Nucleus accumbens (tissue), 56 donors: Measurements from ENCODE around the gene SEMA3A.

ENCODE experiments used
- DNase-seq, 56 donors: peaks; one replicate each; lab custom pipeline; 2025; lab: John Stamatoyannopoulos, UW

SEMA3A gene

GRCh38 chr7:83952236-83952635 is 242.4 kb downstream of the SEMA3A start:
- DNase-seq = no peak

- DNase-seq = peak in 18 of 56 donors; percentile 1 to 41 (median 12)
Measured at GRCh38 chr7:83947260-83947659, 247.3 kb downstream of the SEMA3A start.

DNA sequence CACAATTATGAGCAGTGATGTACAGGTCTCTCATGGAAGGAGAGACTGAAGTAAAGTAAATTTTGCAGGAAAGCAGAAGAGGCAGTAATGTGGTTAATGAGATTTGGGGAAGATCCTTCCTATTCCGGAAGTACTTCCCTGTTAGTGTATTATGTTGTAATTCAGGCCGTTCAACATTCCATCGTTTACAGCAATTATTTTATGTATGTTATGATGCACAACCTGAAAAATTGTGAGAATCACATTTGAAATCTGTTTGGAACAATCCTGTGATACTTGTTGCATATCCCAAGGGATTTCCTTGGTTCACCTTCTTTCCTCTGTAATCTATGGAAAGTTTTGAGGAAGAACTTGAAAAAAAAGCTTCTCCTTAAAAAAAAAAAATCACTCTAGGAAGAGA is 247.8 kb downstream of the SEMA3A start:
- no peak for DNase-seq

DNA sequence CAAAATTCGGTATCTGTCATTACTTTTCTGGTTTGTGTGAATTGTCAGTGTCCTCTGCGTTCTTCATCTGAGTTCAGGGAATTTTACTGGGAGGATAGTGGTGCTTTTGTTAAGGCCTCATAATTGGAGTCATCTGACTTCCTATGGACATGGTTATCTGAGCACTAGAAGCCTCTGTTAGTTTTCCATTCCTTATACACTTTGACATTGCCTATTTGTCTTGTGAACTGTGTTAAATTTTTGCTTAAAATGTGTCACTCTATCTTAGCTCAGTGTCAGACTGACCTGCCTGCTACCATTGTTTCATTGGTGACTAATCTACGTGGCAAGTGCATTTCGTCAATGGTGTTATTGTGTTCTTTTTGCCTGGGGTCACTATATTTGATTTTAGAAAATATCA is 253.3 kb downstream of the SEMA3A start:
- no peak for DNase-seq

DNA sequence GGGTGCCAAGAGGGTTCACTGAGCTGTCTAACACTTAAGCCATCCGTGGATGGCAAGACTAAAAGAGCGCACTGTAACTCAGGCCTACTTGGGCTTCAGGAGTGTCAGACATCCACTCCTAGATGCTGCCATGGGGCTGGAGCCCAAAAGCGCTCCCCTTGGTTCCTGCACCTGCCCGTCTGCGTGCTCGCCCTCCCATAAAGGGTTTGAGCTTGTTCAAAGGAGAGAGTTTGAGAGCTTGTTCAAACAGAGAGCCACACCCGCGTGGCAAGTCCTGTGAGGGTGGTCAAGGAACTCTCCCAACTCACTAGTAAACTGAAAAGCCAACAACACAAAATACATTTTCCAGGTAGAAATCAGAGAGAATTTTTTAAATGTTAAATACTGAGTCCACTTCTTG is 256.7 kb downstream of the SEMA3A start:
- DNase-seq = no peak

GRCh38 chr7:83936056-83936708 is 258.4 kb downstream of the SEMA3A start:
- DNase-seq = peak in 39 of 56 donors; percentile 2 to 82 (median 33)

DNA sequence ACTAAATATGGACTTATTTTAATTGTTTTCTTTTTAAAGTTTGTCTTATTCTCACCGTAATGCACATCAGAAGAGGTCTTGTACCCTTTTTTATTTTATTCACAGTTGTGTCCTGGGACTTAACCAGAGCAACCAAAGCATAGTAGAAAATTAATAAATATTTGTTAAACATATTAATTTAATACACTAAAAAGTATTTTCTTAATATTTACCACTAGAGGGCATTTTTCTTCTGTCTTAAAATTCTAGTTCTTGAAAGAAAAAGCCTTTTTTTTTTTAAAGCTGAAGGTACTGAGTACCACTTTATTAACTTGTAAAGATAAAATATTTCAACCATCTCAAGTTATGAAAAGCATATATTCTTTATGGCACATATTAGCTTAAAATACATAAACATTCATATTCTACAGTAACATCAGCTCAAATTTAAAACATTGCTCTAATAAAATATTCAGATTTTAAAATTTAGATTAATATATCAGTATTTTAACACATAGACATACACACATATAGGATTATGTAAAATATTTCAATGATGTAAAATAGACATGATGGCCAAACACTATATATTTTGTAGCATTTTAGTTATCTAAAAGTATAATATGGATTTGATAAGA is 260.4 kb downstream of the SEMA3A start:
- no peak for DNase-seq

GRCh38 chr7:83931968-83932367 is 262.6 kb downstream of the SEMA3A start:
- no peak for DNase-seq

DNA sequence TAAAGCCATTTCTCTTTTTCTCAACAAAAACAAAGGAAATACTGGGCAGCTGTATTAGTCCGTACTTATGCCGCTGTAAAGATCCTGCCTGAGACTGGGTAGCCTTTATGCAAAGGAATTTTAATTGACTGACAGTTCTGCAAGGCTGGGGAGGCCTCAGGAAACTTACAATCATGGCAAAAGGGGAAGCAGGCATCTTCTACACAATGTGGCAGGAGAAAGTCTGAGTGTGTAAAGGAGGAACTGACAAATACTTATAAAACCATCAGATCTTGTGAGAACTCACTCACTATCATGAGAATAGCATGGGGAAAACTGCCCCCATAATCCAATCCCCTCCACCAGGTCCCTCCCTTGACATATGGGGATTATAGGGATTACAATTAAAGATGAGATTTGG is 264.3 kb downstream of the SEMA3A start:
- DNase-seq = no peak

DNA sequence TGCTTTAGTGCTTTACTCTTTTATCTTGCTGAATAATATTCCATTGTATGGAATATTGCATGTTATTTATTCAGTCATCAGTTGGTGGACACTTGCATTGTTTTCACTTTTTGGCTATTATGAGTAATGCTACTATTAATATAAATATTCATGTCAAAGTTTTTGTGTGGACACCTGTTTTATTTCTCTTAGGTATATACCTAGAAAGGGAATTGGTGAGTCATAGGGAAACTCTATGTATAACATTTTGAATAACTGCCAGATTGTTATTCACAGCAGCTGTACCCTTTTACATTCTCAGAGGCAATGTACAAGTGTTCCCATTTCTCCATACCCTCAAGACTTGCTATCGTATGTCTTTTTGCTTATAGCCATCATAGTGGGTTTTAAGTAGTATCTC is 268.7 kb downstream of the SEMA3A start:
- DNase-seq = no peak

DNA sequence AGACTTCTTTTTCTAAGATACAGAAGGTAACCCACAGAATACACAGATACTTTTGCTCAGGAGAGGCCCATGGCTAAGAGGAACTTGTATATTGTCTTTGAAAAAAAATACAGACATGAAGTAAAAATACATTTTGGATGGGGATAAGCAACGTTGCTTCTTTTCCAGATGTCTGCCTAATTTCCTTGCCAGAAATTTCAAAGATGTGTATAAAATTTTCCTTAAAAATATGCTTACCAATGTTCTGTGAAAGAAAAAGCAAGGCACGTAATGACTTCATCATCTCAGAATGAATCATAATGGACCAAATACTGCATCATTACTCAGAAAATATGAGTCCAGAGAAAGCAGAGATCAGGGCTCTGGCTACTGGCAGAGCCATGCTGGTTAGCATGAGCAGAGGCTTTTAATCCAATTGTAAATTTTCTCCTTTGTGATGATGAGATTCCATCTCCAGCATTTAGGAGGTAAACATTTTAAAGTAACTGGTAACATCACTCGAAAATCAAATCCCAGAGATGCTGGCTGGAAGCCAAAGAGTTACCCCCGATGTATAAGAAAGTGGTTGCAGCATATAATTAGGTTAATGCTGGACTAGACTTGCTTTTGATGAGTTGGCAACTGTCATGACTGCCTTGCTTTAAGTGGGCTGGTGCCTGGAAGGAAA is 272.5 kb downstream of the SEMA3A start:
- no peak for DNase-seq

GRCh38 chr7:83921271-83921940 is 273.2 kb downstream of the SEMA3A start:
- no peak for DNase-seq

DNA sequence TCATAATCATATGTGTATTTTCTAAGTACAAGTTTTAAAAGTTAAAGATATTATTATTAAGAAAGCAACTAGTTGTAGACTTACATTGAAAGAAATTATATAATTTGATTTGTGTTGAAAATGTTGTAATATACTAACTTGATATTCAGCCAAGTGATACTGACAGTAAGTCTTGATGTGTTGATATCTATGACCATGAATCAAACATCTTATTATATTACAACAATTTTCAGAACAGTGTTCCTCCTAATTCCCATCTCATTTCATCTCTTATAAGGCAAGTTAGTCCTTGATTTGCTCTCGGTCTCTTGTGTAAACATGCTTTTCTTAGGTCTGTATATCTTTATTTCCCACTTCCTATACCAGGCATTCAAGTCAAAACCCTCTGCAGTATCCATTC is 276.4 kb downstream of the SEMA3A start:
- no peak for DNase-seq

DNA sequence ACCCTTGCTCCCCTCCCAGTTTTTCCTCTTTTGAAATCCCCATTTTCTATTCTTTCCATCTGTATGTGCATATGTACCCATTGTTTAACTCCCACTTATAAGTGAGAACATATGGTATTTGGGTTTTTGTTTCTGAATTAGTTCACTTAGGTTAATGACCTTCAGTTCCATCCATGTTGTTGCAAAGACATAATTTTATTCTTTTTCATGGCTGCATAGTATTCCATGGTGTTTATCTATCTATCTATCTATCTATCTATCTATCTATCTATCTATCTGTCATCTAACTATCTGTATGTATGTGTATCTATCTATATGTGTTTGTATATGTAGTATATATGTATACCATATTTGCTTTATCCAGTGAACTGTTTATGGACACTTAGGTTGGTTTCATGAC is 281.4 kb downstream of the SEMA3A start:
- DNase-seq = no peak

- no peak for DNase-seq
Measured at GRCh38 chr7:83908526-83908925, 286.1 kb downstream of the SEMA3A start.
